GM23338 (cell line): ENCODE results near the gene EPS8L2. TPM values are rescaled to one million over a fixed set of nuclear protein-coding genes. Genes with fewer than 3 reads are reported as not detected.

Experiments
- ATAC-seq: fragments of 200-7000 bp; cut with Tn5 transposase; 3 replicates; pipeline ENCODE4 v1.9.1; 2020
- DNase-seq: peaks from one replicate; pipeline ENCODE4 v3.0.0-alpha.2; 2015; ENCODE audit warnings: low spot score
- H2AFZ ChIP-seq: fragments of 200-600 bp; sonication (generic); 2 replicates; pipeline ENCODE4 v1.8.0; 2016; ENCODE audit warnings: antibody characterized with exemption, mild to moderate bottlenecking, moderate library complexity
- H3F3A ChIP-seq: fragments of 200-600 bp; sonication (generic); replicated peaks from 2 replicates; pipeline ENCODE4 v1.8.0; 2017; ENCODE audit warnings: antibody characterized with exemption, mixed run types, low read depth
- H3K27ac ChIP-seq: fragments of 200-600 bp; sonication (generic); 2 replicates; pipeline ENCODE4 v1.6.1; 2016; ENCODE audit warnings: low read depth
- H3K27me3 ChIP-seq: fragments of 200-600 bp; sonication (generic); 2 replicates; pipeline ENCODE4 v1.8.0; 2016; ENCODE audit warnings: mild to moderate bottlenecking, mixed run types, moderate library complexity; ENCODE audit not compliant: insufficient read depth
- H3K36me3 ChIP-seq: fragments of 200-600 bp; sonication (generic); 2 replicates; pipeline ENCODE4 v1.8.0; 2016; ENCODE audit warnings: mild to moderate bottlenecking; ENCODE audit not compliant: insufficient read depth
- H3K4me1 ChIP-seq: fragments of 200-600 bp; sonication (generic); 2 replicates; pipeline ENCODE4 v1.8.0; 2016; ENCODE audit warnings: mild to moderate bottlenecking, moderate library complexity; ENCODE audit not compliant: insufficient read depth
- H3K4me2 ChIP-seq: fragments of 200-600 bp; sonication (generic); 2 replicates; pipeline ENCODE4 v1.7.1; 2017; ENCODE audit warnings: mixed run types
- H3K4me3 ChIP-seq: fragments of 200-600 bp; sonication (generic); 2 replicates; pipeline ENCODE4 v1.6.1; 2016; ENCODE audit warnings: mixed run types
- H3K79me2 ChIP-seq: fragments of 200-600 bp; sonication (generic); replicated peaks from 2 replicates; pipeline ENCODE4 v1.8.0; 2017; ENCODE audit warnings: mild to moderate bottlenecking; ENCODE audit not compliant: insufficient read depth
- H3K9me2 ChIP-seq: fragments of 200-600 bp; sonication (generic); 2 replicates; pipeline ENCODE4 v1.8.0; 2017; ENCODE audit not compliant: insufficient read depth
- H4K20me1 ChIP-seq: fragments of 200-600 bp; sonication (generic); replicated peaks from 2 replicates; pipeline ENCODE4 v1.8.0; 2017; ENCODE audit warnings: mild to moderate bottlenecking; ENCODE audit not compliant: insufficient read depth
- H3K27ac Mint-ChIP-seq: 2 replicates; pipeline ENCODE4 v1.8.0; 2020; ENCODE audit warnings: inconsistent platforms, mild to moderate bottlenecking, moderate library complexity, mixed read lengths
- H3K27me3 Mint-ChIP-seq: 3 replicates; pipeline ENCODE4 v1.8.0; 2022; ENCODE audit warnings: low read depth, mild to moderate bottlenecking, moderate library complexity, mixed read lengths, inconsistent platforms; ENCODE audit not compliant: insufficient read depth, poor library complexity
- H3K36me3 Mint-ChIP-seq: 3 replicates; pipeline ENCODE4 v1.8.0; 2021; ENCODE audit warnings: low read depth, mild to moderate bottlenecking, inconsistent platforms, moderate library complexity, mixed read lengths
- H3K4me1 Mint-ChIP-seq: 3 replicates; pipeline ENCODE4 v1.8.0; 2020; ENCODE audit warnings: mild to moderate bottlenecking, inconsistent platforms, mixed read lengths
- H3K4me3 Mint-ChIP-seq: 3 replicates; pipeline ENCODE4 v1.8.0; 2021; ENCODE audit warnings: moderate library complexity, mild to moderate bottlenecking, inconsistent platforms, mixed read lengths
- H3K9me3 Mint-ChIP-seq: 3 replicates; pipeline ENCODE4 v1.8.0; 2020; ENCODE audit warnings: moderate library complexity, mild to moderate bottlenecking, inconsistent platforms, mixed read lengths
- EZH2 ChIP-seq: fragments of 200-600 bp; sonication (generic); IDR thresholded peaks from one replicate; pipeline ENCODE4 v1.8.0; 2017; ENCODE audit warnings: antibody characterized with exemption, mild to moderate bottlenecking, low read depth; ENCODE audit not compliant: unreplicated experiment
- EZH2phosphoT487 ChIP-seq: fragments of 200-600 bp; sonication (generic); IDR thresholded peaks from one replicate; pipeline ENCODE4 v1.8.1; 2018; ENCODE audit warnings: antibody characterized with exemption; ENCODE audit not compliant: unreplicated experiment
- JUNB ChIP-seq: IDR thresholded peaks from one replicate; pipeline ENCODE4 v1.6.1; 2016; ENCODE audit warnings: antibody characterized with exemption; ENCODE audit not compliant: unreplicated experiment
- POLR2AphosphoS5 ChIP-seq: IDR thresholded peaks from 2 replicates; pipeline ENCODE4 v1.6.1; 2016; ENCODE audit warnings: antibody characterized with exemption, low read depth
- REST ChIP-seq: IDR thresholded peaks from one replicate; pipeline ENCODE4 v1.6.1; 2018; ENCODE audit warnings: antibody characterized with exemption; ENCODE audit not compliant: unreplicated experiment
- STAT1 ChIP-seq: IDR thresholded peaks from one replicate; pipeline ENCODE4 v1.6.1; 2016; ENCODE audit warnings: antibody characterized with exemption; ENCODE audit not compliant: unreplicated experiment
- ZNF114 ChIP-seq: fragments of 250-450 bp; sonication (Bioruptor Pico); IDR thresholded peaks from 2 replicates; pipeline ENCODE4 v1.5.0; 2020; ENCODE audit warnings: mild to moderate bottlenecking, moderate library complexity
- ZNF331 ChIP-seq: fragments of 250-450 bp; sonication (Bioruptor Pico); IDR thresholded peaks from 2 replicates; pipeline ENCODE4 v1.5.0; 2020; ENCODE audit warnings: low read depth, mild to moderate bottlenecking, moderate library complexity
- polyA plus RNA-seq: library from polyadenylated mRNA; unstranded; fragments of >200 nt; fragmentation: Nextera tagmentation; extraction: Ambion mirVana; gene quantifications from 2 replicates; pipeline ENCODE4 v1.2.1, GENCODE V29; 2016
- total RNA-seq: library from RNA; depleted of rRNA; stranded (reverse); fragments of >200 nt; shearing (Covaris generic); gene quantifications from 2 replicates; pipeline ENCODE4 v1.2.3, GENCODE V29; 2014
- TF ChIP-seq, protein P1 (sequence below), 2 experiments: fragments of 200-600 bp in 1 of 2; sonication (generic) in 1 of 2; conservative IDR thresholded peaks; 2 replicates each; pipeline versions ENCODE4 v1.5.1 to v1.6.1; 2016 to 2017; ENCODE audit warnings: antibody characterized with exemption in 2 of 2, low read depth in 2 of 2, mild to moderate bottlenecking in 2 of 2, moderate library complexity in 1 of 2
- TF ChIP-seq, protein P2 (sequence below): IDR thresholded peaks from 2 replicates; pipeline ENCODE4 v1.6.1; 2016; ENCODE audit warnings: antibody characterized with exemption

Gene EPS8L2
- total and polyA plus RNA-seq, 2 experiments from 2014 or later, result 38.7 to 59.4 TPM

GRCh38 chr11:696955-697491, 9.0 kb upstream of the EPS8L2 start:
- no peaks in the 10 kb centered on the region for H3K27me3 ChIP-seq
- TF ChIP-seq POLR2AphosphoS5, result no peak
- TF ChIP-seq, protein P1, sequence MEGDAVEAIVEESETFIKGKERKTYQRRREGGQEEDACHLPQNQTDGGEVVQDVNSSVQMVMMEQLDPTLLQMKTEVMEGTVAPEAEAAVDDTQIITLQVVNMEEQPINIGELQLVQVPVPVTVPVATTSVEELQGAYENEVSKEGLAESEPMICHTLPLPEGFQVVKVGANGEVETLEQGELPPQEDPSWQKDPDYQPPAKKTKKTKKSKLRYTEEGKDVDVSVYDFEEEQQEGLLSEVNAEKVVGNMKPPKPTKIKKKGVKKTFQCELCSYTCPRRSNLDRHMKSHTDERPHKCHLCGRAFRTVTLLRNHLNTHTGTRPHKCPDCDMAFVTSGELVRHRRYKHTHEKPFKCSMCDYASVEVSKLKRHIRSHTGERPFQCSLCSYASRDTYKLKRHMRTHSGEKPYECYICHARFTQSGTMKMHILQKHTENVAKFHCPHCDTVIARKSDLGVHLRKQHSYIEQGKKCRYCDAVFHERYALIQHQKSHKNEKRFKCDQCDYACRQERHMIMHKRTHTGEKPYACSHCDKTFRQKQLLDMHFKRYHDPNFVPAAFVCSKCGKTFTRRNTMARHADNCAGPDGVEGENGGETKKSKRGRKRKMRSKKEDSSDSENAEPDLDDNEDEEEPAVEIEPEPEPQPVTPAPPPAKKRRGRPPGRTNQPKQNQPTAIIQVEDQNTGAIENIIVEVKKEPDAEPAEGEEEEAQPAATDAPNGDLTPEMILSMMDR (conservative IDR thresholded peaks at IDR 0.05; ENCODE audit: low read depth in 2 of 2), result no peak
- TF ChIP-seq, protein P2, sequence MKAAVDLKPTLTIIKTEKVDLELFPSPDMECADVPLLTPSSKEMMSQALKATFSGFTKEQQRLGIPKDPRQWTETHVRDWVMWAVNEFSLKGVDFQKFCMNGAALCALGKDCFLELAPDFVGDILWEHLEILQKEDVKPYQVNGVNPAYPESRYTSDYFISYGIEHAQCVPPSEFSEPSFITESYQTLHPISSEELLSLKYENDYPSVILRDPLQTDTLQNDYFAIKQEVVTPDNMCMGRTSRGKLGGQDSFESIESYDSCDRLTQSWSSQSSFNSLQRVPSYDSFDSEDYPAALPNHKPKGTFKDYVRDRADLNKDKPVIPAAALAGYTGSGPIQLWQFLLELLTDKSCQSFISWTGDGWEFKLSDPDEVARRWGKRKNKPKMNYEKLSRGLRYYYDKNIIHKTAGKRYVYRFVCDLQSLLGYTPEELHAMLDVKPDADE, result no peak
- TF ChIP-seq ZNF331 (CRISPR knock-in tag), result no peak
- H3K4me2 ChIP-seq, result no peak overlapping the region; the same call in 1 of the 2 replicates
- H3K4me3 ChIP-seq, result no peak overlapping the region
- peaks cover 30% of the 10 kb centered on the region for H3K79me2 ChIP-seq
- H2AFZ ChIP-seq, result no peak overlapping the region
- Mint-ChIP-seq H3K4me3 (peak overlapping the region; percentile 82; the same call in 2 of the 3 replicates), H3K27ac (no peak overlapping the region), H3K4me1 (peaks cover 29% of the 10 kb centered on the region), H3K36me3 (peaks cover 4% of the 10 kb centered on the region; the same call in 2 of the 3 replicates), H3K9me3 (peaks cover 4% of the 10 kb centered on the region; the same call in 2 of the 3 replicates), H3K27me3 (peaks cover 17% of the 10 kb centered on the region)
- peaks cover 8% of the 10 kb centered on the region for H4K20me1 ChIP-seq
- peaks cover 28% of the 10 kb centered on the region for H3F3A ChIP-seq
- ATAC-seq, result no peak
- peaks cover 21% of the 10 kb centered on the region for H3K4me1 ChIP-seq
- no peak for DNase-seq
- H3K9me2 ChIP-seq, result no peaks in the 10 kb centered on the region
- H3K27ac ChIP-seq, result peak overlapping the region; percentile 86
- H3K36me3 ChIP-seq, result no peaks in the 10 kb centered on the region

GRCh38 chr11:697811-698311, 8.2 kb upstream of the EPS8L2 start:
- Mint-ChIP-seq H3K27me3 (peaks cover 15% of the 10 kb centered on the region), H3K4me3 (peak overlapping the region; percentile 20; the same call in 2 of the 3 replicates), H3K27ac (peak overlapping the region; percentile 80), H3K36me3 (peaks cover 4% of the 10 kb centered on the region; the same call in 2 of the 3 replicates), H3K9me3 (peaks cover 4% of the 10 kb centered on the region; the same call in 2 of the 3 replicates), H3K4me1 (peaks cover 24% of the 10 kb centered on the region)
- peaks cover 21% of the 10 kb centered on the region for H3K79me2 ChIP-seq
- no peaks in the 10 kb centered on the region for H3K36me3 ChIP-seq
- H3K4me1 ChIP-seq, result peaks cover 19% of the 10 kb centered on the region
- DNase-seq (no peak), ATAC-seq (no peak)
- peak overlapping the region; percentile 37; the same call in 1 of the 2 replicates for H3K4me2 ChIP-seq
- H2AFZ ChIP-seq, result no peak overlapping the region
- H3F3A ChIP-seq, result peaks cover 28% of the 10 kb centered on the region
- H3K4me3 ChIP-seq, result 0 out of 2 replicates have a peak overlapping the region, but pooled peaks have one; percentile 26
- H3K27me3 ChIP-seq, result no peaks in the 10 kb centered on the region
- no peak for TF ChIP-seq EZH2phosphoT487
- TF ChIP-seq ZNF114, result no peak
- TF ChIP-seq, protein P2, result no peak
- TF ChIP-seq EZH2, result no peak
- no peak for TF ChIP-seq STAT1
- TF ChIP-seq, protein P1 (conservative IDR thresholded peaks at IDR 0.05; ENCODE audit: low read depth in 2 of 2), result no peak
- TF ChIP-seq JUNB, result no peak
- TF ChIP-seq POLR2AphosphoS5, result no peak
- TF ChIP-seq REST, result no peak
- no peaks in the 10 kb centered on the region for H3K9me2 ChIP-seq
- H3K27ac ChIP-seq, result peak overlapping the region; percentile 86
- H4K20me1 ChIP-seq, result peaks cover 5% of the 10 kb centered on the region
